Trophoblast cell (in vitro differentiated cells and primary cell): ENCODE data around the gene ATP5PF.

Experiments used
- DNase-seq, 2 donors: peaks; one replicate each; pipeline ENCODE4 v3.0.0-alpha.2; 2016
- H2AFZ ChIP-seq: 2 replicates; pipeline ENCODE4 v1.6.1; 2013; ENCODE audit warnings: low read length, moderate library complexity, mild to moderate bottlenecking; ENCODE audit not compliant: insufficient read depth, poor library complexity
- H2AK5ac ChIP-seq: 2 replicates; pipeline ENCODE4 v1.6.1; 2013; ENCODE audit warnings: mild to moderate bottlenecking, low read length
- H2BK120ac ChIP-seq: 2 replicates; pipeline ENCODE4 v1.6.1; 2013; ENCODE audit warnings: low read length, mild to moderate bottlenecking, moderate library complexity; ENCODE audit not compliant: insufficient read depth, poor library complexity
- H2BK12ac ChIP-seq: 2 replicates; pipeline ENCODE4 v1.6.1; 2013; ENCODE audit warnings: mild to moderate bottlenecking, low read length, moderate library complexity
- H2BK5ac ChIP-seq: 2 replicates; pipeline ENCODE4 v1.6.1; 2013; ENCODE audit warnings: low read length, low read depth, moderate library complexity, mild to moderate bottlenecking; ENCODE audit not compliant: poor library complexity
- H3K14ac ChIP-seq: 2 replicates; pipeline ENCODE4 v1.6.1; 2013; ENCODE audit warnings: mild to moderate bottlenecking, low read length
- H3K18ac ChIP-seq: 2 replicates; pipeline ENCODE4 v1.6.1; 2013; ENCODE audit warnings: mild to moderate bottlenecking, low read length
- H3K23ac ChIP-seq: 2 replicates; pipeline ENCODE4 v1.6.1; 2013; ENCODE audit warnings: low read length
- H3K27ac ChIP-seq: 2 replicates; pipeline ENCODE4 v1.5.1; 2013; ENCODE audit warnings: low read depth, mild to moderate bottlenecking, inconsistent platforms, low read length, moderate library complexity
- H3K27me3 ChIP-seq: 2 replicates; pipeline ENCODE4 v1.6.1; 2013; ENCODE audit warnings: inconsistent platforms, mild to moderate bottlenecking, low read length, moderate library complexity; ENCODE audit not compliant: insufficient read depth
- H3K36me3 ChIP-seq, 2 experiments: 1 replicate in 1 of 2; 2 replicates in 1 of 2; pipeline ENCODE4 v1.6.1; 2013; ENCODE audit warnings: low read length in 2 of 2, mild to moderate bottlenecking in 2 of 2, moderate library complexity in 1 of 2; ENCODE audit not compliant: insufficient read depth in 2 of 2, control insufficient read depth in 1 of 2
- H3K4ac ChIP-seq: 2 replicates; pipeline ENCODE4 v1.6.1; 2013; ENCODE audit warnings: low read depth, mild to moderate bottlenecking, low read length, moderate library complexity
- H3K4me1 ChIP-seq, 2 experiments: 1 replicate in 1 of 2; 2 replicates in 1 of 2; pipeline ENCODE4 v1.6.1; 2013; ENCODE audit warnings: low read length in 2 of 2, mild to moderate bottlenecking in 2 of 2, moderate library complexity in 1 of 2; ENCODE audit not compliant: insufficient read depth in 2 of 2, control insufficient read depth in 1 of 2
- H3K4me2 ChIP-seq: 2 replicates; pipeline ENCODE4 v1.6.1; 2013; ENCODE audit warnings: inconsistent platforms, mild to moderate bottlenecking, low read length, moderate library complexity
- H3K4me3 ChIP-seq: 2 replicates; pipeline ENCODE4 v1.5.1; 2013; ENCODE audit warnings: mild to moderate bottlenecking, low read depth, low read length, inconsistent platforms
- H3K79me1 ChIP-seq: one replicate; pipeline ENCODE4 v1.6.1; 2013; ENCODE audit warnings: low read length
- H3K79me2 ChIP-seq: 2 replicates; pipeline ENCODE4 v1.6.1; 2013; ENCODE audit warnings: low read length, mild to moderate bottlenecking; ENCODE audit not compliant: control insufficient read depth, insufficient read depth, poor library complexity
- H3K9ac ChIP-seq: 2 replicates; pipeline ENCODE4 v1.6.1; 2013; ENCODE audit warnings: mild to moderate bottlenecking, low read length
- H3K9me3 ChIP-seq: 2 replicates; pipeline ENCODE4 v1.6.1; 2013; ENCODE audit warnings: low read depth, mild to moderate bottlenecking, control low read depth, inconsistent platforms, low read length; ENCODE audit not compliant: insufficient read depth
- H4K12ac ChIP-seq: 2 replicates; pipeline ENCODE4 v1.6.1; 2013; ENCODE audit warnings: low read depth, mild to moderate bottlenecking, low read length, moderate library complexity
- H4K8ac ChIP-seq: 2 replicates; pipeline ENCODE4 v1.6.1; 2013; ENCODE audit warnings: low read depth, mild to moderate bottlenecking, low read length, moderate library complexity
- H4K91ac ChIP-seq: one replicate; pipeline ENCODE4 v1.6.1; 2013; ENCODE audit warnings: low read depth, mild to moderate bottlenecking, low read length, moderate library complexity
- WGBS: extraction: QIAGEN DNeasy Blood & Tissue Kit; methylation state at CpG from one replicate; pipeline ENCODE4 v1.1.7; 2013; ENCODE audit warnings: missing lambda C conversion rate; ENCODE audit not compliant: insufficient read length, insufficient coverage; ENCODE audit errors: extremely low coverage; 5-methylcytosine and 5-hydroxymethylcytosine counted together

ATP5PF gene

GRCh38 chr21:25767921-25768320 is 33.2 kb upstream of the ATP5PF start:
- H3K9me3 ChIP-seq, result no peaks in the 10 kb centered on the region
- H3K9ac ChIP-seq, result no peak overlapping the region
- H3K4me2 ChIP-seq, result no peak overlapping the region
- H3K27ac ChIP-seq, result no peak overlapping the region
- no peak overlapping the region for H3K23ac ChIP-seq
- no peak overlapping the region for H4K8ac ChIP-seq
- no peak overlapping the region for H3K4ac ChIP-seq
- H3K4me1 ChIP-seq, result no peaks in the 10 kb centered on the region
- no peak overlapping the region for H3K18ac ChIP-seq
- H2AK5ac ChIP-seq, result no peak overlapping the region
- no peak overlapping the region for H2AFZ ChIP-seq
- peaks cover 0 to 2% of the 10 kb centered on the region in 2 experiments for H3K36me3 ChIP-seq
- H3K79me2 ChIP-seq, result no peaks in the 10 kb centered on the region
- no peak overlapping the region for H2BK5ac ChIP-seq
- H2BK120ac ChIP-seq, result no peak overlapping the region
- no peak overlapping the region for H4K12ac ChIP-seq
- no peak overlapping the region for H2BK12ac ChIP-seq
- no peak overlapping the region for H3K4me3 ChIP-seq
- DNase-seq, result no peak
- H3K79me1 ChIP-seq, result no peaks in the 10 kb centered on the region
- H4K91ac ChIP-seq, result no peak overlapping the region
- H3K27me3 ChIP-seq, result no peaks in the 10 kb centered on the region
- no CpG with 5 or more reads among the region's 3 CpGs for WGBS
- no peak overlapping the region for H3K14ac ChIP-seq

- WGBS, result no CpG with 5 or more reads among the region's 3 CpGs
- H3K9me3 ChIP-seq, result no peaks in the 10 kb centered on the region
- no peak overlapping the region for H3K4me3 ChIP-seq
These were observed 29.4 kb upstream of the ATP5PF start for GRCh38 chr21:25764065-25764464.

GRCh38 chr21:25760677-25761076 is 26.0 kb upstream of the ATP5PF start:
- Histone ChIP-seq H3K36me3 (peaks cover 3 to 11% of the 10 kb centered on the region in 2 experiments), H2BK5ac (no peak overlapping the region), H3K4me1 (no peaks in the 10 kb centered on the region), H3K79me1 (no peaks in the 10 kb centered on the region), H3K27ac (no peak overlapping the region), H3K4me2 (no peak overlapping the region), H4K91ac (no peak overlapping the region), H3K9ac (no peak overlapping the region), H2BK120ac (no peak overlapping the region), H3K79me2 (no peaks in the 10 kb centered on the region), H3K4ac (no peak overlapping the region), H2BK12ac (no peak overlapping the region), H3K4me3 (no peak overlapping the region), H3K14ac (no peak overlapping the region), H2AFZ (no peak overlapping the region), H2AK5ac (no peak overlapping the region), H3K18ac (no peak overlapping the region), H3K23ac (no peak overlapping the region), H3K27me3 (no peaks in the 10 kb centered on the region), H4K12ac (no peak overlapping the region), H4K8ac (no peak overlapping the region), H3K9me3 (no peaks in the 10 kb centered on the region)
- no CpG with 5 or more reads among the region's 1 CpG for WGBS
- DNase-seq, result no peak

More at GRCh38 chr21:25764065-25764464, 29.4 kb upstream of the ATP5PF start:
- Histone ChIP-seq H3K27ac (no peak overlapping the region), H2BK120ac (no peak overlapping the region), H4K12ac (no peak overlapping the region), H3K18ac (no peak overlapping the region), H3K4me1 (no peaks in the 10 kb centered on the region), H3K4ac (no peak overlapping the region), H3K27me3 (no peaks in the 10 kb centered on the region), H3K79me2 (no peaks in the 10 kb centered on the region), H4K8ac (no peak overlapping the region), H2BK5ac (no peak overlapping the region), H3K79me1 (no peaks in the 10 kb centered on the region), H3K36me3 (peaks cover 0 to 7% of the 10 kb centered on the region in 2 experiments), H3K4me2 (no peak overlapping the region), H3K9ac (no peak overlapping the region), H4K91ac (no peak overlapping the region), H3K23ac (no peak overlapping the region), H2AFZ (no peak overlapping the region), H2BK12ac (no peak overlapping the region), H3K14ac (no peak overlapping the region), H2AK5ac (no peak overlapping the region)
- no peak for DNase-seq

GRCh38 chr21:25760061-25760460 is 25.4 kb upstream of the ATP5PF start:
- no peak overlapping the region for H4K8ac ChIP-seq
- no peak overlapping the region for H3K4me2 ChIP-seq
- no peak overlapping the region for H3K14ac ChIP-seq
- no peak overlapping the region for H2BK120ac ChIP-seq
- no peaks in the 10 kb centered on the region for H3K9me3 ChIP-seq
- H3K79me1 ChIP-seq, result no peaks in the 10 kb centered on the region
- H3K4me1 ChIP-seq, result no peaks in the 10 kb centered on the region
- H2BK12ac ChIP-seq, result no peak overlapping the region
- no peak overlapping the region for H3K4ac ChIP-seq
- no CpG with 5 or more reads among the region's 3 CpGs for WGBS
- H2BK5ac ChIP-seq, result no peak overlapping the region
- H4K12ac ChIP-seq, result no peak overlapping the region
- H3K18ac ChIP-seq, result no peak overlapping the region
- no peak overlapping the region for H2AFZ ChIP-seq
- no peak overlapping the region for H3K27ac ChIP-seq
- peaks cover 3 to 11% of the 10 kb centered on the region in 2 experiments for H3K36me3 ChIP-seq
- H3K4me3 ChIP-seq, result no peak overlapping the region
- no peak overlapping the region for H2AK5ac ChIP-seq
- DNase-seq, result no peak
- H3K9ac ChIP-seq, result no peak overlapping the region
- no peaks in the 10 kb centered on the region for H3K27me3 ChIP-seq
- no peaks in the 10 kb centered on the region for H3K79me2 ChIP-seq
- no peak overlapping the region for H4K91ac ChIP-seq
- H3K23ac ChIP-seq, result no peak overlapping the region
